Measurements from ENCODE around the gene HECA. TPM values are rescaled to one million over a fixed set of nuclear protein-coding genes. Genes with fewer than 3 reads are reported as not detected.

The HECA gene
- total RNA-seq, 4 donors from 2014 or later = 11.3 to 38.4 (median 25.7) TPM

GRCh38 chr6:139173822-139174221, 38.9 kb downstream of the HECA start:
- intact Hi-C loops (cut with DNase I; ENCODE audit: low total_unique reads) = no loop called here
- Histone ChIP-seq H3K4me3 (no peak overlapping the region), H3K4me1 (no peaks in the 10 kb centered on the region), H3K36me3 (no peaks in the 10 kb centered on the region), H3K27ac (no peak overlapping the region), H3K27me3 (no peaks in the 10 kb centered on the region), H3K9me3 (no peaks in the 10 kb centered on the region)
- TF ChIP-seq POLR2A (IDR thresholded peaks at IDR 0.05) = no peak
- TF ChIP-seq CTCF (IDR thresholded peaks at IDR 0.05) = no peak
- no peak for DNase-seq

GRCh38 chr6:139174961-139175360, 40.1 kb downstream of the HECA start:
- Histone ChIP-seq H3K9me3 (no peaks in the 10 kb centered on the region), H3K36me3 (no peaks in the 10 kb centered on the region), H3K27me3 (no peaks in the 10 kb centered on the region), H3K4me3 (no peak overlapping the region), H3K4me1 (no peaks in the 10 kb centered on the region), H3K27ac (no peak overlapping the region)
- intact Hi-C loops (cut with DNase I; ENCODE audit: low total_unique reads) = no loop called here
- TF ChIP-seq POLR2A (IDR thresholded peaks at IDR 0.05) = no peak
- TF ChIP-seq CTCF (IDR thresholded peaks at IDR 0.05) = no peak
- DNase-seq = no peak

- H3K27me3 ChIP-seq = no peaks in the 10 kb centered on the region
- TF ChIP-seq CTCF (IDR thresholded peaks at IDR 0.05) (no peak), POLR2A (IDR thresholded peaks at IDR 0.05) (no peak)
- no peaks in the 10 kb centered on the region for H3K4me1 ChIP-seq
- intact Hi-C loops (cut with DNase I; ENCODE audit: low total_unique reads) = no loop called here
- H3K27ac ChIP-seq = no peak overlapping the region
- no peak overlapping the region for H3K4me3 ChIP-seq
- no peaks in the 10 kb centered on the region for H3K9me3 ChIP-seq
- H3K36me3 ChIP-seq = no peaks in the 10 kb centered on the region
- no peak for DNase-seq
Measured at GRCh38 chr6:139175389-139175948, 40.6 kb downstream of the HECA start.

- H3K27me3 ChIP-seq = no peaks in the 10 kb centered on the region
- no peak for DNase-seq
- no peaks in the 10 kb centered on the region for H3K4me1 ChIP-seq
- H3K4me3 ChIP-seq = no peak overlapping the region
- H3K27ac ChIP-seq = no peak overlapping the region
- TF ChIP-seq POLR2A (IDR thresholded peaks at IDR 0.05) = no peak
- TF ChIP-seq CTCF (IDR thresholded peaks at IDR 0.05) = no peak
- H3K9me3 ChIP-seq = no peaks in the 10 kb centered on the region
- no peaks in the 10 kb centered on the region for H3K36me3 ChIP-seq
- intact Hi-C loops (cut with DNase I; ENCODE audit: low total_unique reads) = no loop called here
Measured at GRCh38 chr6:139181236-139181635, 46.4 kb downstream of the HECA start.

GRCh38 chr6:139184047-139184446, 49.2 kb downstream of the HECA start:
- Histone ChIP-seq H3K36me3 (no peaks in the 10 kb centered on the region), H3K27me3 (no peaks in the 10 kb centered on the region), H3K27ac (no peak overlapping the region), H3K4me3 (no peak overlapping the region), H3K4me1 (no peaks in the 10 kb centered on the region), H3K9me3 (no peaks in the 10 kb centered on the region)
- TF ChIP-seq POLR2A (IDR thresholded peaks at IDR 0.05) = no peak
- TF ChIP-seq CTCF (IDR thresholded peaks at IDR 0.05) = no peak
- no peak for DNase-seq
- intact Hi-C loops (cut with DNase I; ENCODE audit: low total_unique reads) = no loop called here
